SK-MEL-5 (cell line): ENCODE measurements around the gene ATRNL1. TPM values are rescaled to one million over a fixed set of nuclear protein-coding genes. Genes with fewer than 3 reads are reported as not detected.
"Not testable (repeated sequence)": the region's sequence is repeated elsewhere in the genome, so short reads cannot be mapped to it uniquely, and the experiment has no call there.

Experiments used
- DNase-seq: peaks from one replicate; pipeline ENCODE4 v3.0.0-alpha.2; 2016; ENCODE audit warnings: low read depth, low spot score
- in situ Hi-C: cut with HindIII; loops from 2 replicates; pipeline ENCODE4 v1.10.0; 2016; ENCODE audit warnings: low sequenced_read_pairs, high pct_unique_total_duplicates, low pct_unique_long_range_greater_than_20kb
- total RNA-seq: library from RNA; depleted of rRNA; stranded (reverse); fragments of >200 nt; shearing (Covaris generic); gene quantifications from 2 replicates; pipeline ENCODE4 v1.2.3, GENCODE V29; 2014

Gene ATRNL1
- total RNA-seq, 1 experiment from 2014 or later, result 43.6 TPM

DNA sequence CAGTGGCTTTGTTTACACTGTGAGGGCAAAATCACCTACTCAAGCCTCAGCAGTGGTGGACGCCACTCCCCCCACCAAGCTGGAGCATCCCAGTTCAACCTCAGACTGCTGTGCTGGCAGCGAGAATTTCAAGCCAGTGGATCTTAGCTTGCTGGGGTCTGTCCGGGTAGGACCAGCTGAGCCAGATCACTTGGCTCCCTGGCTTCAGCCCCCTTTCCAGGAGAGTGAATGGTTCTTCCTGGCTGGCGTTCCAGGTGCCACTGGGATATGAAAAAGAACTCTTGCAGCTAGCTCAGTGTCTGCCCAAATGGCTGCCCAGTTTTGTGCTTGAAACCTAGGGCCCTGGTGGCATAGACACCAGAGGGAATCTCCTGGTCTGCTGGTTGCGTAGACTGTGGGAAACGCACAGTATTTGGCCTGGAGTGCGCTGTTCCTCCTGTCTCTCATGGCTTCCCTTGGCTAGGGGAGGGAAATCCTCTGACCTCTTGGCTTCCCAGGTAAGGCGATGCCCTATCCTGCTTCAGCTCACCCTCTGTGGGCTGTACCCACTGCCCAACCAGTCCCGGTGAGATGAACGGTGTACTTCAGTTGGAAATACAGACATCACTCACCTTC lies 398.5 kb downstream of the ATRNL1 start:
- DNase-seq, result no peak
- in situ Hi-C loops, result no loop called here

GRCh38 chr10:115503546-115503945 lies 410.4 kb downstream of the ATRNL1 start:
- no peak for DNase-seq
- in situ Hi-C loops, result no loop called here

GRCh38 chr10:115514895-115515294 lies 421.7 kb downstream of the ATRNL1 start:
- in situ Hi-C loops, result no loop called here

DNA sequence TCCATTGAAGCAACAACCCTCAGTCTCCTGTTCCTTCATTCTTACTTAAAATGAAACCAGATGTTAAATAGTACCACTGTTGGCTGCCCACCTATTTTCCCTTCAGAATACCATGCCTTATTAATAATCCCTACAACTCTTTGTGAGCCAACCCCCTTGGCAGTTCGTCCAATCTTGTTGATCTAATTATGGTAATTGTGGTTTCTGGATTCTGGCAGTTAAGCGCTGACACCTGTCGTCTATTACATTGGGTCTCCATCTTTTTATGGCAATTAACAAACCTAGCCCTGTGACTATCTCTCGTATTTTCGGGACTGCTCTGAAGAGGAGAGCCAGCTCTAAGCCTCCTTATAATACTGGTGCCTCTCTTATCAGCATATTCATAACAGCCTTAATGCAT lies 432.0 kb downstream of the ATRNL1 start:
- no peak for DNase-seq
- in situ Hi-C loops, result no loop called here

More at GRCh38 chr10:115514895-115515294, 421.7 kb downstream of the ATRNL1 start:
- no peak for DNase-seq

DNA sequence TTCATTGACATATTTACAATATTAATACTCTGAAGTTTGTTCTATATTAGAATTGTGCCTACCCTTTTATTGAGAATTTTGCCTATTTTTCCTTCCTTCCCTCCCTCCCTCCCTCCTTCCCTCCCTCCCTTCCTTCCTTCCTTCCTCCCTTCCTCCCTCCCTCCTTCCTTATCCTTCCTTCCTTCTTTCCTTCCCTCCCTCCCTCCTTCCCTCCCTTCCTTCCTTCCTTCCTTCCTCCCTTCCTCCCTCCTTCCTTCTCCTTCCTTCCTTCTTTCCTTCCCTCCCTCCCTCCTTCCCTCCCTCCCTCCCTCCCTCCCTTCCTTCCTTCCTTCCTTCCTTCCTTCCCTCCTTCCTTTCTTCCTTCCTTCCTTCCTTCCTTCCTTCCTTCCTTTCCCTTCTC lies 434.5 kb downstream of the ATRNL1 start:
- in situ Hi-C loops, DNase-seq: not testable (repeated sequence)

DNA sequence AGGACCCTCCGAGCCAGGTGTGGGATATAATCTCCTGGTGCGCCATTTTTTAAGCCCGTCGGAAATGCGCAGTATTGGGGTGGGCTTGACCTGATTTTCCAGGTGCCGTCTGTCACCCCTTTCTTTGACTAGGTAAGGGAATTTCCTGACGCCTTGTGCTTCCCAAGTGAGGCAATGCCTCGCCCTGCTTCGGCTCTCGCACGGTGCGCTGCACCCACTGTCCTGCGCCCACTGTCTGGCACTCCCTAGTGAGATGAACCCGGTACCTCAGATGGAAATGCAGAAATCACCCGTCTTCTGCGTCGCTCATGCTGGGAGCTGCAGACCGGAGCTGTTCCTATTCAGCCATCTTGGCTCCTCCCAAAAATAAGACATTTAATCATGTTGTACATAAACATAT lies 443.2 kb downstream of the ATRNL1 start:
- DNase-seq, in situ Hi-C loops: not testable (repeated sequence)

DNA sequence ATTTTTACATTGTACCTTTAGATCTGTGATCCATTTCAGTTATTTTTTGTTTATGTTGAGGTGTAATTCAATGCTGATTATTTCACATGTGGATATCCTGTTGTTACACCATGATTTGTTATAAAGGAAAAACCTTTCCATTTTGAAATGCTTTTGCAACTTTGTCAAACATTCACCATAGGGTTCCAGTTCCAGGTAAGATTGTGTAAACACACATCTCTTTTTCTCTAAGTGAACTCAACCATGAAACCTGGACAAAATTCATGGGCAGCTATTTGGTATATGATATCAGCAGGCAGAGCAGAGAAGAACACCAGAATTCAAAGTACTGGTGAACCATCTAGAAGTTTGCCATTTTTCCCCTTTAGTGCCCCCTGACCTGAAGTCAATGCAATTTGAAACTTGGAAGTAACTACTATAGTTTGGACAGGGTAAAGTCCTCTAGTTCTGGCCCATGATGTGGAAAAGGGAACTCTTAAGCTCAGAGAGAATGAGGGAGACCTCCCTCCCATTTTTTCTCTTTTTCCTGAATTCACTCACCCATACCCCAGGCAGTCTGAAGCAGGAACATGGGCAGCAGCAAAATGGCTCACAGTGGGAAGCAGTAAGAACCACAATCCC lies 446.1 kb downstream of the ATRNL1 start:
- DNase-seq, result no peak
- in situ Hi-C loops, result no loop called here

DNA sequence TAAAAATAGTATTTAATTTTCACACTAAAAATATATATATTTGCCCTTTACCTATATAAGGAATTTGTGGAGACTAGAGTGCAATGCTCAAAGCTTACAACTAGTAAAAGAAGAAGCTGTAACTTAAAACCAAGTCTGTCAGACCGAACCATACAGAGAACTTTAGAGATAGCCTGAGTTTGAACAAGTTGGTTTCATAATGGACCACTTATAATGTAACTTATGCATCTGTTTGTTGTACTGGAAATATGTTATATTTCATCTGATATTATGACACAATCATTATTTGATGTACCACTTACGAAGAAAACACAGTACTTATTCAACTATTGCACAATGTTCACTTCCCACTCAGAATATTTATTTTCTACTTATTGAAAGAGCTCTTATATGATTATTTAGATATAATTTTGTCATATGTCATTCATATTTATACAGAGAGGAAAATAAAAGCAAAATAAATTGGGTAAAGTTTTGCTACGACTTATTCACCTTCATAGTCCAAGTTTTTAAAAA lies 462.8 kb downstream of the ATRNL1 start:
- DNase-seq, result no peak
- in situ Hi-C loops, result no loop called here

DNA sequence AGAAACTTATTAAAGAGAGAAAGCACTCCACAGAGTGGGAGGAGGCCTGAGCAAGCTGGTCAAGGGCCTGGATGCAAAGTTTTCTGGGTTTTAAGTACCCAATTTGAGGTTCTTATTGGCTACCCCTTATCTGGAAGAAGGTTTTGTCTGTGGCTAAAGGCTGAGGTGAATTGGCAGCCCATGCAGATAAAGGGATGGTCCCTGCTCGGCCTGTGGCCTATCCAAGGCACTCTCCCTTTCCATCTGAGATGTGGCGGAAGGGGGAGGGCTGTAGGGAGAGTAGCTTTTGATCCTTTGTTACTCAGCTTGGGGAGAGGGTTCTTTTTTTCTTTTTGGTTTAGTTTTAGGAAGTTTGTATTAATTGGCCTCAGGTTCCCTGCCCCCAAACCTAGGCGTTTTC lies 465.1 kb downstream of the ATRNL1 start:
- in situ Hi-C loops, result no loop called here
- no peak for DNase-seq

GRCh38 chr10:115566867-115567266 lies 473.7 kb downstream of the ATRNL1 start:
- DNase-seq, result no peak
- in situ Hi-C loops, result no loop called here

- peak; percentile 19 for DNase-seq
- in situ Hi-C loops, result no loop called here
These were observed 479.7 kb downstream of the ATRNL1 start for GRCh38 chr10:115572740-115573455.

DNA sequence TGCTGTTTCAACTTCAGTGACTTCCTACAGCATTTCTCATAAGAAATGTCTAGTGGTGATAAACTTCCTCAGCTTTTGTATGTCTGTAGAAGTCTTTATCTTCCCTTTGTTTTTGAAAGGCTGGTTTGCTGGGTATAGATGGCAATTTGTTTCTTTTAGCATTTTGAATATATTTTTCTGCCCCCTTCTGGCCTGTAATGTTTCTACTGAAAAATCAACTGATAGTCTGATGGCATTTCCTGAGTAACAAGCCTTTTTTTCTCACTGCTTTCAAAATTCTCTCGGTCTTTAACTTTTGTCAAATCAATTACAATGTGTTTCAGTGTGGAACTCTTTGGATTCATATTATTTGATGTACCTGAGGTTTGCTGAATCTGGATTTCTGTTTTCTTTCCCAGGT lies 487.1 kb downstream of the ATRNL1 start:
- peak; percentile 1 for DNase-seq
- in situ Hi-C loops, result no loop called here

GRCh38 chr10:115593060-115593459 lies 499.9 kb downstream of the ATRNL1 start:
- no peak for DNase-seq
- in situ Hi-C loops, result no loop called here

GRCh38 chr10:115604627-115605026 lies 511.5 kb downstream of the ATRNL1 start:
- in situ Hi-C loops, result no loop called here
- DNase-seq, result no peak

DNA sequence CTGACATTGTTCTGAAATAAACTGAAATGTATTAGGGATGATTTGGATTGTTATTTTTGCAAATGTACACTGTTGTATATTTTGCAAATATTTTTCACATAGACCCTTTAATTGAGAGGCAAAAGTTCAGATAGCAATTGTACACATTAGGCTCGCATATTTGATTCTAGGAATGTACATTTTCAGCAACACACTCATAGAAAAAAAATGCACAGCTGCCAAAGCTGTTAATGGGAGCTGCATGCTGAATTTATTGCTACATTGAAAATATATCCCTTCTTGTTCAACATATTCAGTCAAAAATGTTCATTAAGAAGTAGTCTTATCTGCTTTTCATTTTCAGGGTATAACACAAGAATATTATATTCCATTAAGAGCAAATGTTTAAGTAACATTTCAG lies 512.9 kb downstream of the ATRNL1 start:
- in situ Hi-C loops, result no loop called here
- no peak for DNase-seq

GRCh38 chr10:115606741-115607140 lies 513.6 kb downstream of the ATRNL1 start:
- in situ Hi-C loops, result no loop called here
- no peak for DNase-seq

DNA sequence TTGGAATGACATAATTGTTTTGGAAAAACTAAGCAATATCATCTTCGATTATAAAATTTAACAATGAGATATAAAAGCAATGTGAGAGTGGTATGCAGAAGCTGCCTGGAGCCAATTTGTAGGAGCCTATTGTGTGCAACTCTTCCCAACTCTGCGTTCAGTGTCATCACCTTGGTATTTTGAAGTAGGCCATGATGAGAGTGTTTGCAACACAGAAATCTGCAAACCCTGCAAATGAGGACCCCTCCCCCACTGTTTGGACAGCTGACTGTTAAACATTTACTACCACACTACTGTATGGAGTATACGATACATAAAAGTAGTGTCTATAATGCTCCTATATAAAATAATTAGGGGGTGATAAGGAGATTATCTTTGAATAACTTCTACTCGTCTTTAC lies 531.3 kb downstream of the ATRNL1 start:
- DNase-seq, result no peak
- in situ Hi-C loops, result no loop called here

- in situ Hi-C loops, result no loop called here
- no peak for DNase-seq
These were observed 535.5 kb downstream of the ATRNL1 start for GRCh38 chr10:115628616-115629015.

DNA sequence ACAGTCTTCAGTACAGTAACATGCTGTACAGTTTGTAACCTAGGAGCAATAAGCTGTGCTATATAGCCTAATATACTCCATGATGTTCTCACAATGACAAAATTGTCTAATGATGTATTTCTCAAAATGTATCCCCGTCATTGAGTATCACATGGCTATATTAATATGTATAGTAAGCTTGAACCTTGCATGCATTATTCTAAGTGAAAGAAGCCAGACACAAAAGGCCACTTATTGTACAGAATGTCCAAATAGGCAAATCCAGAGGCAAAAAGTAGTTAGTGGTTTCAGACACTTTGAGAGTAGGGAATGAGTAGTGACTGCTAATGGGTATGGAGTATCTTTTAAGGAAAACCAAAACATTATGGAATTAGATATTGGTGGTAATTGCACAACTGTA lies 545.1 kb downstream of the ATRNL1 start:
- in situ Hi-C loops, result no loop called here

More for the DNA sequence above, 545.1 kb downstream of the ATRNL1 start:
- DNase-seq, result peak; percentile 93
